Measurements from ENCODE around the gene TSHZ3.

The TSHZ3 gene

GRCh38 chr19:31377736-31378135 lies 28.5 kb upstream of the TSHZ3 start:
- no peak overlapping the region for H3K9ac ChIP-seq (ENCODE audit: low read length)
- no peak overlapping the region for H3K4me3 ChIP-seq (ENCODE audit: low read length)
- H3K4me1 ChIP-seq (ENCODE audit: control insufficient read depth, insufficient read depth, low read length): no peaks in the 10 kb centered on the region
- H3K27me3 ChIP-seq (ENCODE audit: control insufficient read depth, insufficient read depth, low read length): no peaks in the 10 kb centered on the region
- H3K36me3 ChIP-seq (ENCODE audit: control insufficient read depth, insufficient read depth, low read length): no peaks in the 10 kb centered on the region
- H3K9me3 ChIP-seq (ENCODE audit: control insufficient read depth, low read length): no peaks in the 10 kb centered on the region

DNA sequence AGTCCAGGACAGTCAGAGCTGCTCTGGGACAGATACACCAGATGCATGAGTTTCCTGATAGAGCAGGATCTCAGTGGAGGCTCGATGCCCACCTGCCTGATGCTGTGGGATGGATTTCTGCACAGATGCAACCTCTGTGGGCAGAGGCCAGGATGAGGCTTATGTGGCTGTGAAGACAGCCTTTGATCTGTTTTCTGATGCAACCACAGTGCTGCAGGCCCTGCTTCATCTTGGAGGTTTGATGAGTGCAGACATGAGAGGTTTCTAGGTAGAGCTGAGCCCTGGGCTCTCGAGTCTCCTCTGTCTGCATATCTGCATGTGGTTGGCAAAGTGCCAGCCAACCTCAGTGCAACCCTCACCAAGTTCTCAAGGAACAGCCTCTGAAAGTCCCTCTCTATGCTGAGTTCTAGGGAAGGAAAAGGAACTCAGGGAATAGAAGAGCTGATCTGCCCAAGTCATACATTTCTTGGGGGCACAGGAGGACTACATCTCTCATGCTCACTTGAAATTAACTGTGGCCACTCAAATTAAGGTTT lies 23.1 kb upstream of the TSHZ3 start:
- Histone ChIP-seq H3K36me3 (ENCODE audit: control insufficient read depth, insufficient read depth, low read length) (no peaks in the 10 kb centered on the region), H3K4me3 (ENCODE audit: low read length) (no peak overlapping the region), H3K27me3 (ENCODE audit: control insufficient read depth, insufficient read depth, low read length) (no peaks in the 10 kb centered on the region), H3K4me1 (ENCODE audit: control insufficient read depth, insufficient read depth, low read length) (no peaks in the 10 kb centered on the region), H3K9me3 (ENCODE audit: control insufficient read depth, low read length) (no peaks in the 10 kb centered on the region), H3K9ac (ENCODE audit: low read length) (no peak overlapping the region)

DNA sequence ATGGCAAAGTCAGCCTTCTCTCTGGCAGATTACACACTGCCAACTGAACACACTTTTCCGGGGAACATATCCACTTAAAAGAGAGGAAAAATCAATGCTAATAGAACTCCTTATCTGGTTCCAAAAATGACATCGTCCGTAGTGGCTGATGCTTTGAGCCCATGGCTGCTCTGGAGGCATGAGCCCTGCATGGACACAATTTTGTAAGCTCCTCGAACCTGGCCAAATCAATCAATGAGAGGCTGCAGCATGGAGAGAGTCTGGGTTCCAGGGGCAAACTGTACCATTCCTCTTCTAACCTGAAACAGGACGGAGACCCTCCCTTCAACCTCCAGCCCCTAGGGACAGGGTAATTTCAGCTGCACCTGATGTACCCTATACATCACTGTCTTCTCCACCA lies 21.0 kb upstream of the TSHZ3 start:
- no peaks in the 10 kb centered on the region for H3K4me1 ChIP-seq (ENCODE audit: control insufficient read depth, insufficient read depth, low read length)
- no peak overlapping the region for H3K4me3 ChIP-seq (ENCODE audit: low read length)
- no peaks in the 10 kb centered on the region for H3K36me3 ChIP-seq (ENCODE audit: control insufficient read depth, insufficient read depth, low read length)
- no peak overlapping the region for H3K9ac ChIP-seq (ENCODE audit: low read length)
- no peaks in the 10 kb centered on the region for H3K27me3 ChIP-seq (ENCODE audit: control insufficient read depth, insufficient read depth, low read length)
- no peaks in the 10 kb centered on the region for H3K9me3 ChIP-seq (ENCODE audit: control insufficient read depth, low read length)

GRCh38 chr19:31364963-31365362 lies 15.7 kb upstream of the TSHZ3 start:
- Histone ChIP-seq H3K4me1 (ENCODE audit: control insufficient read depth, insufficient read depth, low read length) (no peaks in the 10 kb centered on the region), H3K9me3 (ENCODE audit: control insufficient read depth, low read length) (no peaks in the 10 kb centered on the region), H3K9ac (ENCODE audit: low read length) (no peak overlapping the region)

DNA sequence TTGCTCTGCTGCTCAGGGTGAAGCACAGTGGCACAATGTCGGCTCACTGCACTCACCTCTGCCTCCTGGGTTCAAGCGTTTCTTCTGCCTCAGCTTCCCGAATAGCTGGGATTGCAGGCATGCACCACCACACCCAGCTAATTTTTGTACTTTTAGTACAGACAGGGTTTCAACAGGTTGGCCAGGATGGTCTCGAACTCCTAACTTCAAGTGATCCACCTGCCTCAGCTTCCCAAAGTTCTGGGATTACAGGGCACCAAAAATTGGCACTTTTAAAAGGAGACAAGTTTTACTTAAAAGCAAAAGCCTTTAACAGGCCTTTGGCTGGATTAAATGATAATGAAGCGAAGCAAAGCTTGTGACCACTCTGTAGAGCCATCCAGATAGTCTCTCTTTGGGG lies 12.5 kb upstream of the TSHZ3 start:
- Histone ChIP-seq H3K9ac (ENCODE audit: low read length) (no peak overlapping the region), H3K27me3 (ENCODE audit: control insufficient read depth, insufficient read depth, low read length) (peaks cover 14% of the 10 kb centered on the region), H3K4me1 (ENCODE audit: control insufficient read depth, insufficient read depth, low read length) (no peaks in the 10 kb centered on the region), H3K9me3 (ENCODE audit: control insufficient read depth, low read length) (no peaks in the 10 kb centered on the region), H3K36me3 (ENCODE audit: control insufficient read depth, insufficient read depth, low read length) (no peaks in the 10 kb centered on the region), H3K4me3 (ENCODE audit: low read length) (no peak overlapping the region)

More at GRCh38 chr19:31364963-31365362, 15.7 kb upstream of the TSHZ3 start:
- Histone ChIP-seq H3K4me3 (ENCODE audit: low read length) (no peak overlapping the region), H3K27me3 (ENCODE audit: control insufficient read depth, insufficient read depth, low read length) (no peaks in the 10 kb centered on the region), H3K36me3 (ENCODE audit: control insufficient read depth, insufficient read depth, low read length) (no peaks in the 10 kb centered on the region)

GRCh38 chr19:31357315-31357673 lies 8.1 kb upstream of the TSHZ3 start:
- H3K9me3 ChIP-seq (ENCODE audit: control insufficient read depth, low read length): no peaks in the 10 kb centered on the region
- H3K9ac ChIP-seq (ENCODE audit: low read length): no peak overlapping the region
- H3K36me3 ChIP-seq (ENCODE audit: control insufficient read depth, insufficient read depth, low read length): no peaks in the 10 kb centered on the region
- peaks cover 58% of the 10 kb centered on the region for H3K27me3 ChIP-seq (ENCODE audit: control insufficient read depth, insufficient read depth, low read length)
- no peaks in the 10 kb centered on the region for H3K4me1 ChIP-seq (ENCODE audit: control insufficient read depth, insufficient read depth, low read length)
- H3K4me3 ChIP-seq (ENCODE audit: low read length): no peak overlapping the region

DNA sequence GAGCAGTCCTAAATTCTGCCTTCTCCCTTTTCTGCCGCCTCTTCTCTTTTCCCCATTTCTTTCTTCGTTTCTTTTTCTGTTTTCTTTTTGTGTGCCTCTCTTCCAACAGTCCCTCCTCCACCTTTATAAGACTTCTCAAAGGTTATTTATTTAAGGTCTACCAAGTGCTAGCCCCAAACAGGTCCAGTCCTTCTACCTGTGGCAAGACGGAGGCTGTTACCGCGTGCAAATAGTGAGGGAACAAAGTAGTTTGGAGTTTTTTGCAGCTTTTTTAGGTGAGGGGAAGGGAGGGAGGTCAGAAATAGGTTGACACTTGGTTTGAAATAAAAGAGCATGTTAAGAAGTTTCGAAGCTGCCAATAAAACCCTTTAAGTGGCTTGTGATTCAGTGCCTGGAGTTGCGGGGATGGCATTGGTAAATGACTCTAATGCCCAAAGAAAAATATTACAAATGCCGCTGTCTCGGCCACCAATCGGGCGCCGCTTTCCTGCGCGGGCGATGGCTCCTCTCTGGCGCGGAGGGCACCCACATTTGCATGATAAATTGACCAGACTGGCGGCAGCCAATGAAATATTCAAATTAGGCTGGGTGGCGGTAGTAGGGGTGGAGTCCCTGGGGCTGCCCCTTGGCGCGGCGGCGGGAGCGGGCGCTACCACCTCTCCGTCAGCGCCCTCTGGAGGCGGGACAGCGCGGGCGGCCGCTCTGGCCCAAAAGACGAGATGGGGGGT lies 7.5 kb upstream of the TSHZ3 start:
- Histone ChIP-seq H3K4me3 (ENCODE audit: low read length) (no peak overlapping the region), H3K27me3 (ENCODE audit: control insufficient read depth, insufficient read depth, low read length) (peaks cover 64% of the 10 kb centered on the region), H3K36me3 (ENCODE audit: control insufficient read depth, insufficient read depth, low read length) (no peaks in the 10 kb centered on the region), H3K9me3 (ENCODE audit: control insufficient read depth, low read length) (no peaks in the 10 kb centered on the region), H3K9ac (ENCODE audit: low read length) (no peak overlapping the region), H3K4me1 (ENCODE audit: control insufficient read depth, insufficient read depth, low read length) (no peaks in the 10 kb centered on the region)

- Histone ChIP-seq H3K9me3 (ENCODE audit: control insufficient read depth, low read length) (no peaks in the 10 kb centered on the region), H3K4me1 (ENCODE audit: control insufficient read depth, insufficient read depth, low read length) (no peaks in the 10 kb centered on the region), H3K4me3 (ENCODE audit: low read length) (no peak overlapping the region), H3K36me3 (ENCODE audit: control insufficient read depth, insufficient read depth, low read length) (no peaks in the 10 kb centered on the region), H3K9ac (ENCODE audit: low read length) (no peak overlapping the region), H3K27me3 (ENCODE audit: control insufficient read depth, insufficient read depth, low read length) (peaks cover 72% of the 10 kb centered on the region)
Measured at GRCh38 chr19:31355665-31356289, 6.5 kb upstream of the TSHZ3 start.

- H3K36me3 ChIP-seq (ENCODE audit: control insufficient read depth, insufficient read depth, low read length): no peaks in the 10 kb centered on the region
- no peaks in the 10 kb centered on the region for H3K4me1 ChIP-seq (ENCODE audit: control insufficient read depth, insufficient read depth, low read length)
- H3K27me3 ChIP-seq (ENCODE audit: control insufficient read depth, insufficient read depth, low read length): peaks cover 72% of the 10 kb centered on the region
- no peaks in the 10 kb centered on the region for H3K9me3 ChIP-seq (ENCODE audit: control insufficient read depth, low read length)
- no peak overlapping the region for H3K4me3 ChIP-seq (ENCODE audit: low read length)
- no peak overlapping the region for H3K9ac ChIP-seq (ENCODE audit: low read length)
Measured at GRCh38 chr19:31354799-31355664, 5.8 kb upstream of the TSHZ3 start.

- Histone ChIP-seq H3K4me1 (ENCODE audit: control insufficient read depth, insufficient read depth, low read length) (no peaks in the 10 kb centered on the region), H3K27me3 (ENCODE audit: control insufficient read depth, insufficient read depth, low read length) (peaks cover 72% of the 10 kb centered on the region), H3K36me3 (ENCODE audit: control insufficient read depth, insufficient read depth, low read length) (no peaks in the 10 kb centered on the region), H3K9me3 (ENCODE audit: control insufficient read depth, low read length) (no peaks in the 10 kb centered on the region), H3K4me3 (ENCODE audit: low read length) (no peak overlapping the region), H3K9ac (ENCODE audit: low read length) (no peak overlapping the region)
Measured at GRCh38 chr19:31354316-31354715, 5.1 kb upstream of the TSHZ3 start.

DNA sequence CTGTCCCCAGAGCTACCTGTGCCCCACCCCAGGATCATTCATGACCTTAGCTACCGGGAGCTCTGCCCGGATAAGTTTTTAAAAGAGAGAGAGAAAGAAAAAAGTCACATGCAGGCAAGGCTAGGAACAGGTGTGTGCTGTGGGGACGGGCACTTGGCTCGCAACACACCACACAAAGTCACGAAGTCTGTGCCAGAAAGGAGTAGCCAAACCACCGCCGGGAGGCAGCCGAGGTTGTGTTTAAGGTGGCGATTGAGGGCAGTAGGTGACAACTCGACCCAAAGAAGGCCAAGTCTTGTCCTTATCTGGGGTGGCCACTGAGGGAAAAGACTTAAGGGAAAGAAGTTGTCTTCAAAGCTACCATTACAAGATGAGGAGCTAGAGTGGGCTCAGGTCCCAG lies 4.6 kb upstream of the TSHZ3 start:
- Histone ChIP-seq H3K36me3 (ENCODE audit: control insufficient read depth, insufficient read depth, low read length) (no peaks in the 10 kb centered on the region), H3K4me3 (ENCODE audit: low read length) (no peak overlapping the region), H3K27me3 (ENCODE audit: control insufficient read depth, insufficient read depth, low read length) (peaks cover 73% of the 10 kb centered on the region), H3K4me1 (ENCODE audit: control insufficient read depth, insufficient read depth, low read length) (no peaks in the 10 kb centered on the region), H3K9ac (ENCODE audit: low read length) (no peak overlapping the region), H3K9me3 (ENCODE audit: control insufficient read depth, low read length) (no peaks in the 10 kb centered on the region)
